ENCODE data around the gene ADSL. TPM values are rescaled to one million over a fixed set of nuclear protein-coding genes. Genes with fewer than 3 reads are reported as not detected.

ADSL gene
- total RNA-seq, 1 experiment from 2014 or later = 93.8 TPM

- Histone ChIP-seq H3K9ac (ENCODE audit: low read length) (no peak overlapping the region), H2AFZ (ENCODE audit: low read length) (no peak overlapping the region), H3K27ac (ENCODE audit: low read length) (no peak overlapping the region), H3K9me3 (ENCODE audit: low read length) (no peaks in the 10 kb centered on the region), H3K9me2 (replicated peaks; ENCODE audit: low read length) (no peaks in the 10 kb centered on the region), H3K27me3 (ENCODE audit: low read length) (no peaks in the 10 kb centered on the region), H3F3A (ENCODE audit: low read length, unreplicated experiment) (no peaks in the 10 kb centered on the region), H3K79me2 (ENCODE audit: low read length) (no peaks in the 10 kb centered on the region), H3K4me1 (ENCODE audit: insufficient read depth, low read length) (peaks cover 15% of the 10 kb centered on the region), H3K4me2 (ENCODE audit: low read length) (no peak overlapping the region), H3K4me3 (ENCODE audit: low read length) (no peak overlapping the region), H4K20me1 (ENCODE audit: low read length) (no peaks in the 10 kb centered on the region), H3K36me3 (ENCODE audit: low read depth, low read length) (no peaks in the 10 kb centered on the region)
- intact Hi-C loops (cut with micrococcal nuclease) = no loop called here
- DNase-seq (no peak), ATAC-seq (no peak)
- TF ChIP-seq EZH2phosphoT487 (IDR thresholded peaks at IDR 0.05; ENCODE audit: borderline replicate concordance, low read length) (no peak), CTCF (conservative IDR thresholded peaks at IDR 0.05; ENCODE audit: low read depth, low read length) (no peak), EZH2 (IDR thresholded peaks at IDR 0.05; ENCODE audit: low read length, unreplicated experiment) (no peak)
- ChIA-PET CTCF (no interaction called here), POLR2A (ENCODE audit: unreplicated experiment) (no interaction called here)
- no TSS peak for BruUV-seq (replicated peaks)
Observed at GRCh38 chr22:40392618-40393017, 46.3 kb downstream of the ADSL start.

- H2AFZ ChIP-seq (ENCODE audit: low read length) = no peak overlapping the region
- H3K4me1 ChIP-seq (ENCODE audit: insufficient read depth, low read length) = peaks cover 15% of the 10 kb centered on the region
- H3K9me3 ChIP-seq (ENCODE audit: low read length) = no peaks in the 10 kb centered on the region
- intact Hi-C loops (cut with micrococcal nuclease) = no loop called here
- TF ChIP-seq EZH2 (IDR thresholded peaks at IDR 0.05; ENCODE audit: low read length, unreplicated experiment) = no peak
- TF ChIP-seq CTCF (conservative IDR thresholded peaks at IDR 0.05; ENCODE audit: low read depth, low read length) = no peak
- no peak for TF ChIP-seq EZH2phosphoT487 (IDR thresholded peaks at IDR 0.05; ENCODE audit: borderline replicate concordance, low read length)
- no peak overlapping the region for H3K27ac ChIP-seq (ENCODE audit: low read length)
- CTCF ChIA-PET = no interaction called here
- no peak overlapping the region for H3K4me2 ChIP-seq (ENCODE audit: low read length)
- H3K79me2 ChIP-seq (ENCODE audit: low read length) = no peaks in the 10 kb centered on the region
- ATAC-seq (no peak), DNase-seq (no peak)
- no peaks in the 10 kb centered on the region for H3K9me2 ChIP-seq (replicated peaks; ENCODE audit: low read length)
- no peaks in the 10 kb centered on the region for H3F3A ChIP-seq (ENCODE audit: low read length, unreplicated experiment)
- POLR2A ChIA-PET (ENCODE audit: unreplicated experiment) = no interaction called here
- no peaks in the 10 kb centered on the region for H3K36me3 ChIP-seq (ENCODE audit: low read depth, low read length)
- H3K27me3 ChIP-seq (ENCODE audit: low read length) = no peaks in the 10 kb centered on the region
- no peaks in the 10 kb centered on the region for H4K20me1 ChIP-seq (ENCODE audit: low read length)
- no TSS peak for BruUV-seq (replicated peaks)
- H3K4me3 ChIP-seq (ENCODE audit: low read length) = no peak overlapping the region
- no peak overlapping the region for H3K9ac ChIP-seq (ENCODE audit: low read length)
Observed at GRCh38 chr22:40394607-40395006, 48.3 kb downstream of the ADSL start.

- intact Hi-C loops (cut with micrococcal nuclease) = no loop called here
- Histone ChIP-seq H3K4me1 (ENCODE audit: insufficient read depth, low read length) (peaks cover 15% of the 10 kb centered on the region), H2AFZ (ENCODE audit: low read length) (no peak overlapping the region), H3K79me2 (ENCODE audit: low read length) (no peaks in the 10 kb centered on the region), H3F3A (ENCODE audit: low read length, unreplicated experiment) (no peaks in the 10 kb centered on the region), H3K4me2 (ENCODE audit: low read length) (no peak overlapping the region), H3K9ac (ENCODE audit: low read length) (no peak overlapping the region), H3K9me2 (replicated peaks; ENCODE audit: low read length) (no peaks in the 10 kb centered on the region), H3K27ac (ENCODE audit: low read length) (peak overlapping the region; percentile 77; the same call in 1 of the 2 replicates), H3K4me3 (ENCODE audit: low read length) (no peak overlapping the region), H4K20me1 (ENCODE audit: low read length) (no peaks in the 10 kb centered on the region), H3K9me3 (ENCODE audit: low read length) (no peaks in the 10 kb centered on the region), H3K36me3 (ENCODE audit: low read depth, low read length) (no peaks in the 10 kb centered on the region), H3K27me3 (ENCODE audit: low read length) (no peaks in the 10 kb centered on the region)
- no peak for TF ChIP-seq EZH2 (IDR thresholded peaks at IDR 0.05; ENCODE audit: low read length, unreplicated experiment)
- no peak for TF ChIP-seq CTCF (conservative IDR thresholded peaks at IDR 0.05; ENCODE audit: low read depth, low read length)
- no peak for TF ChIP-seq EZH2phosphoT487 (IDR thresholded peaks at IDR 0.05; ENCODE audit: borderline replicate concordance, low read length)
- CTCF ChIA-PET = no interaction called here
- POLR2A ChIA-PET (ENCODE audit: unreplicated experiment) = no interaction called here
- DNase-seq = no peak
- no peak for ATAC-seq
- no TSS peak for BruUV-seq (replicated peaks)
Observed at GRCh38 chr22:40395607-40396006, 49.3 kb downstream of the ADSL start.
